GM13976 (cell line): ENCODE data around the gene FSD1.

Experiments used
- DNase-seq: peaks from one replicate; pipeline ENCODE4 v3.0.0; 2012; ENCODE audit warnings: low spot score
- CTCF ChIP-seq: IDR thresholded peaks from 2 replicates; pipeline ENCODE4 v1.5.1; 2012; ENCODE audit warnings: borderline replicate concordance, mild to moderate bottlenecking; ENCODE audit not compliant: insufficient read depth; ENCODE audit errors: extremely low read depth, missing control alignments, control extremely low read depth
- in situ Hi-C: fragments of 300-500 bp; cut with MboI; formaldehyde crosslinking; loops from one replicate; pipeline ENCODE4 v1.12.0; 2022; ENCODE audit warnings: low sequenced_read_pairs, mixed read lengths, inconsistent platforms; ENCODE audit not compliant: unreplicated experiment

Gene FSD1

GRCh38 chr19:4329858-4330257 is 25.5 kb downstream of the FSD1 start:
- in situ Hi-C loops, result no loop called here
- DNase-seq, result peak; percentile 7
- no peak for TF ChIP-seq CTCF

- in situ Hi-C loops, result no loop called here
- TF ChIP-seq CTCF, result no peak
- DNase-seq, result no peak
Measured at GRCh38 chr19:4334929-4335570, 30.7 kb downstream of the FSD1 start.

DNA sequence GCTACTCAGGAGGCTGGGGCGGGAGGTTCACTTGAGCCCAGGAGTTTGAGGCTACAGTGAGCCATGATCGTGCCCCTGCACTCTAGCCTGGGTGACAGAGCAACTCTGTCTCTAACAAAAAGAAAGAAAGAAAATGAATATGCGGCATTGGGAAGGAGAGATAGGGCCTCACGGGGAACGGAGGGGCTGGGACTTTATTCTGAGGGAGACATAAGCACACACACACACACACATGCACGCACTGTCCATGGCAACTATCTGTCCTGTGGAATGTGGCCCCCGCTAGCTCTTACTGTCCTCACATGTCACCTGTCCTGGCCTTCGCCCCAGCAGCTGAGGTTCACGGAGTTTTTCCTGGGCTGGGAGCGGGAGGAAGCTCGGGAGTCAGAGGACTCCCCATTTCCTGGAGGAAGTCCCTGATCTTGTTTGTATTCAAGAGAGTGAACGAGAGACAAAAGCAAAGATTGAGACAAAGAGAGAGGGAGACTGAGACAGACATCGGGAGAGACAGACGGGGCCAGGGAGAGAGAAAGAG is 33.6 kb downstream of the FSD1 start:
- in situ Hi-C loops, result no loop called here
- DNase-seq, result no peak
- TF ChIP-seq CTCF, result no peak

DNA sequence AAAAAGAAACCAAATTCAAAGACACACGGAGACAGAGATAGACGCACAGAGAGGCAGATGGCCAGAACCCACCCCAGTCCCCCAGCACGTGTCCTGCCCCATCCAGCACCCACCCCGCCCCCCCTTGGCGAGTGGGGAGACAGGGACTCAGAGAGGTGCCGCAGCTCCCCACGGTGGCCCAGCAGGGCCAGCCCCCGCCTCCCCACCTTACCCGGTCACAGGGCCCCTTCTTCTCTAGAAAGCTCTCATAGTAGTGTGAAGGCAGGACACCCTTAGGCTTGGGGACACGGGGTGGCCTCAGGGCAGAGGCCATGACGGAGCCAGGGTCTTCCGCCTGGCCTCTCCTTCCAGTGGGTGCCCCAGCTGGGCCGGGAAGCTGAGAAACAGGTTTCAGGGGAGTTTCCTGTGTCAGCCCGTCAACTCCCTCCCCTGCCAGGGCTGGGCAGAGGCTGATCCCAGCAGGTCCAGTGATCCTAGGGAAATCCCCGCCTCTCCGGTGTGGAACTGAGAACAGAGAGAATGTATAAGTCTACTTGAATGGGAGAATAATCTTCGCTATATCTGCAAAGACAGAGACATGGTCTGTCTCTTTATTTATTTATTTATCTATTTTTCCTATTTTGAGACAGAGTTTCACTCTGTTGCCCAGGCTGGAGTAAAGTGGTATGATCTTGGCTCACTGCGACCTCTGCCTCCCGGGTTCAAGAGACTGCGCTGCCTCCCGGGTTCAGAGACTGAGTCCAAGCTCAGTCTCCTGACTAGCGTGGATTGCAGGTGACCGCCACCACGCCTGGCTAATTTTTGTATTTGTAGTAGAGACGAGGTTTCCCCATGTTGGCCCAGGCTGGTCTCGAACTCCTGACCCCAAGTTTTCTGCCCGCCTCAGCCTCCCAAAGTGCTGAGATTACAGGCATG is 34.3 kb downstream of the FSD1 start, which contains the start of gene STAP2:
STAP2 (minus strand) TSS at position 387 of the 915 bp plus-strand sequence; CDS start at position 313, 74 bp downstream.
- in situ Hi-C loops, result no loop called here
- DNase-seq, result peak; percentile 53
- no peak for TF ChIP-seq CTCF

DNA sequence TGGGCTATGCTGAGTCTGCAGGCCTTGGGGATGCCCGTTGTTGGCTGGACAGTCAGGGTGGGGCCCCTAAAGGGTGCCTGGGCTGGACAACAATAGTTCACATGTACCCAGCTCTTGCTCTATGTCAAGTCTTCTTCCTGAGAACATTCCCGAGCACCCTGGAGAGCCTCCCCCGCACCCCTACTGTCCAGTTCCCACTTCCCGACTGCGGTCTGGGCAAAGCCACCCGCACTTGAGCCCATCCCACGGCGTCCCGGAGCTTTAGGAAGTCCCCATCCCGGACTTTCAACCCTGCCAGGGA is 37.9 kb downstream of the FSD1 start:
- TF ChIP-seq CTCF, result no peak
- in situ Hi-C loops, result no loop called here
- DNase-seq, result peak; percentile 10

DNA sequence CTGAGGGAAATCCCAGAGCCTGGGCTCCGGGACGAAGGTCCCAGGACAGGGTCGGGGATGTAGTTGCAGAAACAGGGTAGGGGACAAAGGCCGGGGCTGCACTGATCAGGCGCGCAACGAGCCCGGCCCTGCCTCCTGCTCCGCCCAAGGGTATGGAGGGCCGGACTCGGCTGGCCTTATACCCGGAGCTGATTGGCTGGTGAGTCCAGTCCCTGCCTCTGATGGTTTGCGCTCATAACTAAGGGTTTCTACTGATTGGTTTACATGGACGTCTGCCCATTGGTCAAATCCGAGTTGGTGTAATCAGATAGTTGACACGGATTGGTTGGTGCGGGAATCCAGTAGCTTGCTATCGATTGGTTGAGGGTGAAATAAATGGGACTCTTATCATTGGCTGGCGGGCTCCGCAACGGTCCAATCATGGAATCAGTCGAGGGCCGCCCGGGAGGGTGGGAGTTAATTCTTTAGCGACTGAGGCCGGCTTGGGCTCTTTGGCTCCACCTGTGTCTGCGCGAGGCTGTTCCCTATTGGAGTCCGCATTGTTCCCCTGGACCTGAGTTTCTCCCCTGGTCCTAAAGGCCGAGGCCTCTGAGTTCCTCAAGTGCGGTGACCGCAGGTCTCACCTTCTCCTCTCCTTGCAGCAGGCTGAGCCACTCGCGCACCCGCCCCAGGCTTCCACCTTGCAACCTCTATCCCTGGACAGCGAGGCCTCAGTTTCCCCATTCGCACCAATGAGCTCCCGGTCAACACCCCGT is 38.4 kb downstream of the FSD1 start:
- DNase-seq, result peak; percentile 93
- in situ Hi-C loops, result no loop called here
- TF ChIP-seq CTCF, result no peak
